Measurements from ENCODE around the gene C2CD5.

DNA sequence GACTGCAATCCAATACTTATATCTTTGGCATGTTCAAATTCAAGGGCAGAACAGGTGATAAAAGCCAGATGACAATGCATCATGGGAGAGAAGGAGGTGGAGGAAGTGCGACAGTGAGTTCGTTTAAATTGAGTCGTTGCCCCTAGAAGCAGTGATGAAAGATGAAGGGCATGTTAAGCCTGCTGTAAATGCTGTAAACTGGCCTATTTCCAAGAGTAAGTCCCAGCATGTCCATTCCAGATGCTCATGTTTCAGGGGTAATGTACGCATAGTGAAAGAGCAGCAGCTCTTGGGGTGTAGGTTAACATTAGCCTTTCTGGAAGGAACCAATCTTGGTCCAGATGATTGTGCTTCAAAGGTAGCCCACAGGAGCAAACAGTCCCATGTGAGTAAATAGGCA lies 97.1 kb downstream of the C2CD5 start:
- TF ChIP-seq, protein P1, sequence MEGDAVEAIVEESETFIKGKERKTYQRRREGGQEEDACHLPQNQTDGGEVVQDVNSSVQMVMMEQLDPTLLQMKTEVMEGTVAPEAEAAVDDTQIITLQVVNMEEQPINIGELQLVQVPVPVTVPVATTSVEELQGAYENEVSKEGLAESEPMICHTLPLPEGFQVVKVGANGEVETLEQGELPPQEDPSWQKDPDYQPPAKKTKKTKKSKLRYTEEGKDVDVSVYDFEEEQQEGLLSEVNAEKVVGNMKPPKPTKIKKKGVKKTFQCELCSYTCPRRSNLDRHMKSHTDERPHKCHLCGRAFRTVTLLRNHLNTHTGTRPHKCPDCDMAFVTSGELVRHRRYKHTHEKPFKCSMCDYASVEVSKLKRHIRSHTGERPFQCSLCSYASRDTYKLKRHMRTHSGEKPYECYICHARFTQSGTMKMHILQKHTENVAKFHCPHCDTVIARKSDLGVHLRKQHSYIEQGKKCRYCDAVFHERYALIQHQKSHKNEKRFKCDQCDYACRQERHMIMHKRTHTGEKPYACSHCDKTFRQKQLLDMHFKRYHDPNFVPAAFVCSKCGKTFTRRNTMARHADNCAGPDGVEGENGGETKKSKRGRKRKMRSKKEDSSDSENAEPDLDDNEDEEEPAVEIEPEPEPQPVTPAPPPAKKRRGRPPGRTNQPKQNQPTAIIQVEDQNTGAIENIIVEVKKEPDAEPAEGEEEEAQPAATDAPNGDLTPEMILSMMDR (IDR thresholded peaks at IDR 0.05): no peak
- TF ChIP-seq ZFX (IDR thresholded peaks at IDR 0.05; ENCODE audit: borderline replicate concordance): no peak
